Hepatocyte (in vitro differentiated cells): ENCODE measurements around the gene PYDC1. TPM values are rescaled to one million over a fixed set of nuclear protein-coding genes. Genes with fewer than 3 reads are reported as not detected.

Experiments used
- DNase-seq: peaks from one replicate; pipeline ENCODE4 v3.0.0-alpha.2; 2016; ENCODE audit warnings: low spot score
- H2AFZ ChIP-seq: fragments of 200-600 bp; sonication (generic); 2 replicates; pipeline ENCODE4 v1.6.0; 2016; ENCODE audit warnings: antibody characterized with exemption, mild to moderate bottlenecking
- H3K27ac ChIP-seq: fragments of 200-600 bp; sonication (generic); 2 replicates; pipeline ENCODE4 v1.5.1; 2016; ENCODE audit warnings: mild to moderate bottlenecking
- H3K27me3 ChIP-seq: fragments of 200-600 bp; sonication (generic); 2 replicates; pipeline ENCODE4 v1.6.1; 2016
- H3K36me3 ChIP-seq: fragments of 200-600 bp; sonication (generic); replicated peaks from 2 replicates; pipeline ENCODE4 v1.5.1; 2016; ENCODE audit warnings: low read depth; ENCODE audit not compliant: insufficient read depth
- H3K4me1 ChIP-seq: fragments of 200-600 bp; sonication (generic); 2 replicates; pipeline ENCODE4 v1.5.1; 2016; ENCODE audit warnings: mild to moderate bottlenecking, moderate library complexity; ENCODE audit not compliant: insufficient read depth
- H3K4me2 ChIP-seq: fragments of 200-600 bp; sonication (generic); 2 replicates; pipeline ENCODE4 v1.6.0; 2016
- H3K4me3 ChIP-seq: fragments of 200-600 bp; sonication (generic); 2 replicates; pipeline ENCODE4 v1.5.1; 2016; ENCODE audit warnings: mild to moderate bottlenecking
- H3K79me2 ChIP-seq: fragments of 200-600 bp; sonication (generic); 2 replicates; pipeline ENCODE4 v1.6.0; 2017; ENCODE audit warnings: mild to moderate bottlenecking
- H3K9me2 ChIP-seq: fragments of 200-600 bp; sonication (generic); replicated peaks from 2 replicates; pipeline ENCODE4 v1.6.0; 2017; ENCODE audit warnings: mild to moderate bottlenecking; ENCODE audit not compliant: insufficient read depth
- H3K9me3 ChIP-seq: fragments of 200-600 bp; sonication (generic); 2 replicates; pipeline ENCODE4 v1.5.1; 2016; ENCODE audit warnings: low read depth, mild to moderate bottlenecking
- H4K20me1 ChIP-seq: fragments of 200-600 bp; sonication (generic); 2 replicates; pipeline ENCODE4 v1.6.0; 2016; ENCODE audit warnings: mild to moderate bottlenecking; ENCODE audit not compliant: insufficient read depth, poor library complexity, severe bottlenecking
- CTCF ChIP-seq: fragments of 200-600 bp; sonication (generic); IDR thresholded peaks from 2 replicates; pipeline ENCODE4 v1.5.1; 2016; ENCODE audit warnings: antibody characterized with exemption, mild to moderate bottlenecking; ENCODE audit not compliant: poor library complexity
- EZH2 ChIP-seq: fragments of 200-600 bp; sonication (generic); IDR thresholded peaks from 2 replicates; pipeline ENCODE4 v1.6.1; 2016; ENCODE audit warnings: antibody characterized with exemption, mild to moderate bottlenecking, borderline replicate concordance
- EZH2phosphoT487 ChIP-seq: fragments of 200-600 bp; sonication (generic); IDR thresholded peaks from one replicate; pipeline ENCODE4 v1.6.1; 2018; ENCODE audit warnings: antibody characterized with exemption, mild to moderate bottlenecking, low read depth, moderate library complexity; ENCODE audit not compliant: unreplicated experiment, severe bottlenecking
- WGBS: methylation state at CpG from one replicate; pipeline ENCODE4 v1.1.6; 2016; ENCODE audit warnings: low lambda C conversion rate; ENCODE audit errors: missing lambda C conversion rate; 5-methylcytosine and 5-hydroxymethylcytosine counted together
- polyA plus RNA-seq: library from polyadenylated mRNA; unstranded; fragments of >200 nt; fragmentation: Nextera tagmentation; extraction: Ambion mirVana; gene quantifications from 2 replicates; pipeline ENCODE4 v1.2.1, GENCODE V29; 2016
- total RNA-seq: library from RNA; depleted of rRNA; stranded (reverse); fragments of >200 nt; gene quantifications from 2 replicates; pipeline ENCODE4 v1.2.3, GENCODE V29; 2014

PYDC1 gene
- total and polyA plus RNA-seq, 2 experiments from 2014 or later, result not detected

- TF ChIP-seq CTCF (no peak), EZH2phosphoT487 (no peak), EZH2 (no peak)
- Histone ChIP-seq H3K4me1 (peaks cover 2% of the 10 kb centered on the region), H3K79me2 (no peaks in the 10 kb centered on the region), H4K20me1 (no peaks in the 10 kb centered on the region), H2AFZ (no peak overlapping the region), H3K4me3 (no peak overlapping the region), H3K9me3 (no peaks in the 10 kb centered on the region), H3K4me2 (no peak overlapping the region), H3K9me2 (no peaks in the 10 kb centered on the region), H3K27ac (no peak overlapping the region), H3K27me3 (peaks cover 20% of the 10 kb centered on the region), H3K36me3 (no peaks in the 10 kb centered on the region)
- WGBS, result 59% methylated on average over 6 of the region's 6 CpGs
- no peak for DNase-seq
Measured at GRCh38 chr16:31206776-31207175, 10.2 kb downstream of the PYDC1 start.

- H3K9me2 ChIP-seq, result no peaks in the 10 kb centered on the region
- H2AFZ ChIP-seq, result no peak overlapping the region
- no peak for DNase-seq
- 95% methylated on average over 9 of the region's 9 CpGs for WGBS
- no peak overlapping the region for H3K4me3 ChIP-seq
- H3K27ac ChIP-seq, result no peak overlapping the region
- H3K79me2 ChIP-seq, result no peaks in the 10 kb centered on the region
- no peaks in the 10 kb centered on the region for H4K20me1 ChIP-seq
- peaks cover 14% of the 10 kb centered on the region for H3K4me1 ChIP-seq
- H3K4me2 ChIP-seq, result no peak overlapping the region
- TF ChIP-seq CTCF, result no peak
- H3K9me3 ChIP-seq, result no peaks in the 10 kb centered on the region
- no peaks in the 10 kb centered on the region for H3K36me3 ChIP-seq
- H3K27me3 ChIP-seq, result peaks cover 12% of the 10 kb centered on the region
Measured at GRCh38 chr16:31204871-31205666, 11.9 kb downstream of the PYDC1 start.

GRCh38 chr16:31202414-31203375, 14.2 kb downstream of the PYDC1 start, which contains the start of gene PYCARD:
Gene PYCARD, minus strand, starts transcription at chr16:31202760. Its CDS starts 70 bp downstream, at chr16:31202690.
- peaks cover 11% of the 10 kb centered on the region for H3K27me3 ChIP-seq
- H2AFZ ChIP-seq, result peak within 1 kb of the TSS; percentile 86

More at GRCh38 chr16:31202414-31203375, 14.2 kb downstream of the PYDC1 start, which contains the start of gene PYCARD:
- H3K27ac ChIP-seq, result no peak within 1 kb of the TSS
- H3K9me2 ChIP-seq, result no peaks in the 10 kb centered on the region
- peaks cover 14% of the 10 kb centered on the region for H3K4me1 ChIP-seq
- WGBS, result 20% methylated on average over 48 of the region's 69 CpGs
- H3K36me3 ChIP-seq, result no peaks in the 10 kb centered on the region
- peak within 1 kb of the TSS; percentile 98 for H3K4me2 ChIP-seq
- peak within 1 kb of the TSS; percentile 63 for H3K4me3 ChIP-seq
- H3K79me2 ChIP-seq, result no peaks in the 10 kb centered on the region
- H3K9me3 ChIP-seq, result no peaks in the 10 kb centered on the region
- peaks cover 17% of the 10 kb centered on the region for H4K20me1 ChIP-seq
- peak; percentile 58 for DNase-seq
- TF ChIP-seq EZH2 (no peak), CTCF (no peak), EZH2phosphoT487 (no peak)
